Esophagus squamous epithelium (tissue), 4 donors: ENCODE data around the gene UBA3.

Experiments
- POLR2A ChIP-seq, 4 donors: fragments of 450-650 bp; IDR thresholded peaks; one replicate each; pipeline ENCODE4 v1.6.1; 2017; ENCODE audit warnings: antibody characterized with exemption in 4 of 4, mild to moderate bottlenecking in 4 of 4, moderate library complexity in 3 of 4
- TF ChIP-seq, protein P1 (sequence below), 6 experiments: fragments of 450-650 bp in 4 of 6; fragments of 200-600 bp in 2 of 6; sonication (generic) in 2 of 6; IDR thresholded peaks; one replicate each; pipeline ENCODE4 v1.5.1; 2016 to 2019; ENCODE audit warnings: antibody characterized with exemption in 6 of 6, mild to moderate bottlenecking in 4 of 6, moderate library complexity in 4 of 6

DNA sequence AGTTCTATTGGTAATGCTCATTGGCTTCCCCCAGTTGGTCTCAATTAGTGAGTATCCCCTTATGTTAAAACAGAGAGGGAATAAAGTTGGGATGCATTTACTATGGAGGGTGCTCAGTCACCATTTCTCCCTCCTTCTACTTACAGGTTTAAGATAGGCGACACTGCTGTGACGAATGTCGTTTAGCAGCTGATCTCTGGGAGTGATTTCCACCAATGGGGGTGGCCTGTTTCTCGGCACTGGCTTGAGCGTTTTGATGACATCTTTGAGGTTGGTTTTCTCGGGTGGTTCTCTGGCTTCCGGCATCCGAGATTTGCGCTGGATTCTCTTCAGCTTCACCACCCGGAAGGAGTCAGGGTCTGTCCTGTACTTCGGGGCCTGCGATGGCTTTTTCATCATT lies 38.4 kb upstream of the UBA3 start:
- TF ChIP-seq, protein P1, sequence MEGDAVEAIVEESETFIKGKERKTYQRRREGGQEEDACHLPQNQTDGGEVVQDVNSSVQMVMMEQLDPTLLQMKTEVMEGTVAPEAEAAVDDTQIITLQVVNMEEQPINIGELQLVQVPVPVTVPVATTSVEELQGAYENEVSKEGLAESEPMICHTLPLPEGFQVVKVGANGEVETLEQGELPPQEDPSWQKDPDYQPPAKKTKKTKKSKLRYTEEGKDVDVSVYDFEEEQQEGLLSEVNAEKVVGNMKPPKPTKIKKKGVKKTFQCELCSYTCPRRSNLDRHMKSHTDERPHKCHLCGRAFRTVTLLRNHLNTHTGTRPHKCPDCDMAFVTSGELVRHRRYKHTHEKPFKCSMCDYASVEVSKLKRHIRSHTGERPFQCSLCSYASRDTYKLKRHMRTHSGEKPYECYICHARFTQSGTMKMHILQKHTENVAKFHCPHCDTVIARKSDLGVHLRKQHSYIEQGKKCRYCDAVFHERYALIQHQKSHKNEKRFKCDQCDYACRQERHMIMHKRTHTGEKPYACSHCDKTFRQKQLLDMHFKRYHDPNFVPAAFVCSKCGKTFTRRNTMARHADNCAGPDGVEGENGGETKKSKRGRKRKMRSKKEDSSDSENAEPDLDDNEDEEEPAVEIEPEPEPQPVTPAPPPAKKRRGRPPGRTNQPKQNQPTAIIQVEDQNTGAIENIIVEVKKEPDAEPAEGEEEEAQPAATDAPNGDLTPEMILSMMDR (IDR thresholded peaks at IDR 0.05): no peak
- TF ChIP-seq POLR2A (IDR thresholded peaks at IDR 0.05): no peak
